Liver (tissue), 3 donors: ENCODE measurements around the gene ENDOU.

Experiments
- CTCF ChIP-seq: fragments of 150-350 bp; IDR thresholded peaks from 2 replicates; pipeline ENCODE4 v1.5.1; 2017; ENCODE audit warnings: improper control_type of control experiment, low read depth, low read length; ENCODE audit not compliant: missing input control
- EGR1 ChIP-seq, 2 donors: IDR thresholded peaks; 2 replicates each; pipeline ENCODE4 v1.6.1; 2016 to 2018; ENCODE audit warnings: antibody characterized with exemption in 2 of 2, low read depth in 2 of 2
- SP1 ChIP-seq: IDR thresholded peaks from 2 replicates; pipeline ENCODE4 v1.6.1; 2018; ENCODE audit warnings: antibody characterized with exemption, mild to moderate bottlenecking
- TAF1 ChIP-seq: conservative IDR thresholded peaks from 2 replicates; pipeline ENCODE4 v1.6.1; 2016; ENCODE audit warnings: antibody characterized with exemption, mild to moderate bottlenecking
- ZBTB33 ChIP-seq: IDR thresholded peaks from 2 replicates; pipeline ENCODE4 v1.6.1; 2016; ENCODE audit warnings: antibody characterized with exemption
- donor health status: healthy.
- donor health status: healthy.

- TF ChIP-seq EGR1 (IDR thresholded peaks at IDR 0.05; ENCODE audit: low read depth in 2 of 2) (no peak), SP1 (no peak), CTCF (no peak), TAF1 (no peak), ZBTB33 (no peak)
Observed at GRCh38 chr12:47752552-47752951, 27.3 kb upstream of the ENDOU start.
